HL-60 (cell line): ENCODE data around the gene CELF1.

Source experiments
- CTCF ChIP-seq: IDR thresholded peaks from one replicate; pipeline ENCODE4 v1.5.1; 2011; ENCODE audit warnings: low read length, control low read depth, inconsistent platforms; ENCODE audit not compliant: insufficient read depth
- GABPA ChIP-seq: IDR thresholded peaks from 2 replicates; pipeline ENCODE4 v1.6.1; 2012; ENCODE audit warnings: low read depth
- POLR2AphosphoS5 ChIP-seq: IDR thresholded peaks from 2 replicates; pipeline ENCODE4 v1.6.1; 2012; ENCODE audit warnings: low read depth

GRCh38 chr11:47510209-47510608 lies 42.7 kb downstream of the CELF1 start:
- TF ChIP-seq CTCF = no peak
- TF ChIP-seq POLR2AphosphoS5 = no peak
- TF ChIP-seq GABPA = no peak
